HG02981 (cell line): ENCODE results near the gene UBE2M.
"Not testable (repeated sequence)": the region's sequence is repeated elsewhere in the genome, so short reads cannot be mapped to it uniquely, and the experiment has no call there.

Experiments used
- ATAC-seq: cut with Tn5 transposase; IDR thresholded peaks from one replicate; pipeline ENCODE4 v1.9.1; 2021; ENCODE audit warnings: mild to moderate bottlenecking, moderate library complexity; ENCODE audit not compliant: unreplicated experiment

The UBE2M gene

DNA sequence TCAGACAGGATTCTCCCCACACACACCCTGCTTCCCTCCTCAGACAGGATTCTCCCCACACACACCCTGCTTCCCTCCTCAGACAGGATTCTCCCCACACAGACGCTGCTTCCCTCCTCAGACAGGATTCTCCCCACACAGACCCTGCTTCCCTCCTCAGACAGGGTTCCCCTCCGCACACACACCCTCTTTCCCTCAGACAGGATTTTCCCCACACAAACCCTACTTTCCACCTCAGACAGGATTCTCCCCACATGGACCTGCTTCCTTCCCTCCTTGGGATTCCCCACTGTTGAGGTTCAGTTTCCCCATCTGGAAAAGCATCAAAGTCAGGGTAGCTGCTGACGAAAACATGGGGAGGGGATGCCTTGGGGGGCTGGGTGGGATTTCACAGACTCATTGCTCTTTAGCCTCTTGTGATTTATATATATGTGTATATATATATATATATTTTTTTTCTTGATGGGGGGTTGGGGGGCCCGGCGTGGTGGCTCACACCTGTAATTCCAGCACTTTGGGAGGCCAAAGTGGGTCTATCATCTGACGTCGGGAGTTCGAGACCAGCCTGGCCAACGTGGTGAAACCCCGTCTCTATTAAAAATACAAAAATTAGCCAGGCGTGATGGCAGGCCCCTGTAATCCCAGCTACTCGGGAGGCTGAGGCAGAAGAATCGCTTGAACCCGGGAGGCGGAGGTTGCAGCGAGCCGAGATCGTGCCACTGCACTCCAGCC lies 15.6 kb downstream of the UBE2M start:
- ATAC-seq: not testable (repeated sequence)

- ATAC-seq: not testable (repeated sequence)
Observed at GRCh38 chr19:58539169-58539559, 19.2 kb downstream of the UBE2M start.

GRCh38 chr19:58538257-58539168 lies 19.9 kb downstream of the UBE2M start:
- ATAC-seq: no peak

- ATAC-seq: no peak
Observed at GRCh38 chr19:58536852-58537798, 21.3 kb downstream of the UBE2M start.

DNA sequence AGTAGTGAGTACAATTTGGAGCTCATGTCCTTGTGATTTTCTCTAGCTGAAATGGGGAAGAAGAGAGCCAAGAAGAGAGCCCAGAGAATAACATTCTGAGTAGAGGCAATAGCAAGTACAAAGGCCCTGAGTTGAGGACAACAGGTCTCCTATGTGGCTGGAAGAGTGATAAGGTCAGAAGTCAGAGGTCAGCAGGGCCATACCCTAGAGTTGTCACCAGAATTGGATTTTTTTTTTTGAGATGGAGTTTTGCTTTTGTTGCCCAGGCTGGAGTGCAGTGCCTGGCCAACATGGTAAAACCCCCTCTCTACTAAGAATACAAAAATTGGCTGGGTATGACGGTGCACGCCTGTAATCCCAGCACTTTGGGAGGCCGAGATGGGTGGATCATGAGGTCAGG lies 22.6 kb downstream of the UBE2M start:
- no peak for ATAC-seq

GRCh38 chr19:58531034-58531840 lies 27.2 kb downstream of the UBE2M start:
- no peak for ATAC-seq

GRCh38 chr19:58529405-58529804 lies 29.0 kb downstream of the UBE2M start:
- ATAC-seq: no peak

DNA sequence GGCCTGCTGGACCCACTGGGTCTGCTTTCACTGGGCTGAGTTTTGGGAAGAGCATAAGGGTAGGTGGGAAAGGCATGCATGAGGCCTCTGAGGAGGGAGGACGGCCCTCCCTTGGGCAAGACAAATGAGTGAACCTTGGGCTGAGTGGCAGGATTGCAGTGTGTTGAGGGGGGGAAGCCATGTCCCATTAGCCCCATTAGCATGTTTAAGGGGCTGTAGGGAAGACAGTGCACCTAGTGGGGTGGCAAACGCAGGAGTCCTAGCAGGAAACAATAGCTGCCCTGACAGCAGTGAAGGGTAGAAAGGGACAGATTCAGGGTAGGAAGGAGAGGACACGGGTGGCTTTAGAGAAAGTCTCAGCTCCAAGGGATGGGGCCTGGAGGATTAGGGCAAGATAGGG lies 35.7 kb downstream of the UBE2M start:
- no peak for ATAC-seq

GRCh38 chr19:58521651-58522050 lies 36.8 kb downstream of the UBE2M start:
- no peak for ATAC-seq

DNA sequence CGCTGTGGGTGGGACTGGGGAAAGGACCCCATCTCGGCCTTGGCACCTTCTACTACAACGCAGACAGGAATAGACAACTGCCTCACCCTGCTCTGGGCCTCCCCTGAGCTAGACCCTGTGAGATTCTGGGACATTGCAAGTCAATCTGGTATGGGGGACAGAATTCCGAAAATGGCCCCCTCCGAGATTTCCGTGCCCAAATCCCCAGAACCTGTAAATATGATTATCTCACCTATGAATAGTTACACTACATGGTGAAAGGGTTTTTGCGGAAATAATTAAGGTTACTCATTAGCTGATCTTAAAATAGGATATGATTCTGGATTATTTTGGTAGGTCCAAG lies 38.2 kb downstream of the UBE2M start:
- no peak for ATAC-seq

- ATAC-seq: peak; percentile 70
Observed at GRCh38 chr19:58519355-58520256, 38.8 kb downstream of the UBE2M start, which contains the start of gene ZBTB45. Gene ZBTB45 (minus strand): TSS chr19:58519810. CDS start chr19:58517673, 2,137 bp downstream.

GRCh38 chr19:58519087-58519354 lies 39.4 kb downstream of the UBE2M start:
- ATAC-seq: no peak

DNA sequence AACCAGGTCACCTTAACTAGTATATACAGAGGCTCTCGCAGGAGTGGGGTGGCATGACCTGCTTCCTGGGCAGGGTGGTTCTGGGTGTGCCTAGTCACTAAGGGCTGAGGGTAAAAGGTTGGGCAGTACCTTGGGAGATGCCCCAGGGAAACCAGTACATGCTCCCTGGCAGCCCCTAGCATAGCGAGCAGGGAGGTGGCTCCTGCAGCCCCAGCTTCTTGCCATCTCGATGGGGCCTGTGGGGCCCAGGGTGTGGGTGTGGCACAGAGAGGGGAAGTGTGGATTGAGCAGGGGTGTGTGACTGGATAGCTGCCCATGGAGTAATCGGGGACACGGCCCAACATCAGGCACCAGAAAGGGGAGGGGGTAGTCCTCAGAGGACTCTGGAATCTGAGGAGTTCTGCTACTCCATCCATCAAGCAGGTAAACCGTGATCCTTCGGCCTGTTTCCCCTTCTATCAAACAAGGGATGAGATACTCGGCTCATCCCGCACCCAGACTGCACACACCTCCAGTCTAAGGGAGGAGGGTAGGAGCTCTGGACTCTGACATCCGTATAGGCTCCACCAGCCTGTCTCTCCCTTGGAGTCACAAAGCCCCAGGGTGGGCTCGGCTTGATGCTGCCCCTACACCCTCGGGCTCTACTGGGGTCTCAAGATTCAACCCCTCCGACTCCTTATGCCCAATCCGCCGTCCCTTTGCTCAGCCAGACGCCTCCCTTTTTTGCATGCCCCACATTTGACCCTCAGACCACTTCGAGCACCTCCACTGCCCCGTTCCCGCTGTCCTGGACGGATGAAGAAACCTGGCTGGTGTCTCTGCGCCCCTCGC lies 39.9 kb downstream of the UBE2M start:
- no peak for ATAC-seq

DNA sequence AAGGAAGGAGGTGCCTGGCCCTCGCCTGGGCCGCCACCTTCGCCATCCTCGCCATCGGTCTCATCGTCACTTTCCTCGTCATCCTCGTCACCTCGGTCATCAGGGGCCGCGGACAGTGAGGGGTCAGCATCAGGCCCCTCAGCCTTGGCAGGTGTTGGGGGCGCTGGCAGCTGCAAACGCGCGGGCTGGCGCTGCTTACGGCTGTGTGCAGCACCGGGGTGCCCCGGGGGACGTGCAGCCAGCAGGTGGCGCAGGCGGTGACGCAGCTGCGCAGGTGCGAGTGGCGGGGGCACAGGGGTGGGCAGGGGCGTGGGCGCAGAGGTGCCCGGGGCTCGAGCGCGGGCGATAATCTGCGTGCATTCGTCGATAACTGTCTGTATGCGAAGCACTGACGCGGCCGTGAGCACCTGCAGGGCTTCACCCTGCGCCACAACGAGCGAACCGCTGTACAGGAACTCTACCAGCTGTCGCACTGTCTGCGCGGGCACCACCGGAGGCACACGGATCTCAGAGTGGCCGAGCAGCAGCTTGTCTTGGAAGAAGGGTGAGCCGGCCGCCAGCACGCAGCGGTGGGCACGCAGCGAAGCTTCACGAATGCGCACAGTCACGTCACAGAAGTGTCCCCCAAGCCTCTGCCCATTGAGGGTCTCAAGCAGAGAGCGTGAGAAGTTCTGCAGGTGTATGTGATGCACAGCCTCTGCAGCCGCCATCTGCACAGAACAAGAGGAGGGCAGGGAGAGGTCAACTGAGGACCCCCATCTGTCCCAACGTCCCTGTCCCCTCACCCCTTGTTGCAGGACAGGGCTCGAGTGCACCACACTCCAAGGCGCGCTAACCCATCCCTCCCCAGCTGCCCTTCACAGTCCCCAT lies 41.2 kb downstream of the UBE2M start:
- no peak for ATAC-seq

DNA sequence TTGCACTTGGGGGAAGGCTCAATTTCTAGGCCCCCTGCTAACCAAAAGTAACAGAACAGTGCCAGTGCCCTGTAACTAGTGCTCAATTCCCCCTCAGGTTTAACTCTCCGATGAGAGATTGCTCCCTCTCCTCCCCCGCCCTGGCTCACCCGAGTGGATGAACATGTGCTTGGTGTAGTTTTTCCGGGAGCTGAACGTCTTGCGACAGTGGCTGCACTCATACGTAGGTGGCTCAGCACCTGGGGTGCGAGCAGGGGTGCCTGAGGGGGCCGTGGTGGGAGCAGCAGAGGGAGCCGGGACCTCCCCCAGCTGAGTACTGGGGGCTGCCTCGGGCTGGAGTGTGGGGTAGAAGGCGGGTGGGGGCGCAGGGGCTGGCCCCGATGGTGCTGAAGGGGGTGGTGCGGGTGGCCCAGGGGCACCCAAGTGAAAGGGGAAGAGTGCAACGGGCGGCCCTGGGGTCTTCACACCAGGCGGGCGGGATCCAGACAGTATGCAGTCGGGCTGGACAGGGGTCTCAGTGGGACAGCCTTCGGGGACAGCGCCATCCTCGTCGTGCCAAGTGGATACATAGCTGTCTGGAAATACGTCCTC lies 42.1 kb downstream of the UBE2M start:
- no peak for ATAC-seq

DNA sequence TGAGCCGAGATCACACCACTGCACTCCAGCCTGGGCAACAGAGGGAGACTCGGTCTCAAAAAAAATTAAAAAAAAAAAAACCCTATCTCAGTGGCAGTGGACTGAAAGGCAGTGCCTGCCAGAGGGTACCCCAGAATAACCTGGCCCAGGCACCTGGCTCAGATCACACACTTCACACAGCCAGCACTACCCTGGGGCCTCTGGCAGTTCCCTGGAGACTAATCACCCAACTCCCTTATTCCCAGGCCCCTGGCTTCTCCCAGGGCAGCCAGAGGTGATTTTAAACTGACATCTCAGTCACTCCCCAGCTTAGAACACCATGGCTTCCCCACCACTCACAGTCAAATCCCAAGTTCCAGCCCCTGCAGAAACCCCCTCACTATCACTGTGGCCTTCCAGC lies 43.2 kb downstream of the UBE2M start:
- no peak for ATAC-seq

DNA sequence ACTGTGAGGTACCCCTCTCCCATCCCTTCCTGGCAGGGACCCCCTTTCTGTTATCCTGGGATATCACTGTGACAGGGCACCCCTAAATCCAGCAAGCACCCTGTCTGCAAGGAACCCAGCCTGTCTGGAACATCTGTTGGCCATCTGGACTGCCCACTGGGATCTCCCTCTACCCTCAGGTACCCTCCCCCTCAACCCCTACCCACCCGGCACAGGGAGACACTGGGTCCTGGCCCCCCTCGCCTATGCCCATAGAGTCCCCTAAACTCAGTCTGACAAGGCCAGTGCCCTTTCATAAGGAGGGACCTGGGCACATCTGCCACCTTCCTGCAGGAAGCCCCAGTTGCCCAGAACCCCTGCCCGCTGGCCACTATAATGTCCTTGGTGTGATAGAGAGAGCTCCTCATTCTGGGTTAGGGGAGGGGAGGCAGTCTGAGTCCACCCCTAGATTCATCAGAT lies 43.8 kb downstream of the UBE2M start:
- ATAC-seq: no peak
